Effector CD4-positive, alpha-beta T cell (primary cell): ENCODE results near the gene APP.
"Not testable (repeated sequence)": the region's sequence is repeated elsewhere in the genome, so short reads cannot be mapped to it uniquely, and the experiment has no call there.

Experiments used
- DNase-seq: peaks from one replicate; pipeline ENCODE4 v3.0.0-alpha.2; 2020

The APP gene

GRCh38 chr21:26060335-26061115, 110.0 kb downstream of the APP start:
- DNase-seq: no peak

- DNase-seq: no peak
Measured at GRCh38 chr21:26057477-26058170, 112.9 kb downstream of the APP start.

DNA sequence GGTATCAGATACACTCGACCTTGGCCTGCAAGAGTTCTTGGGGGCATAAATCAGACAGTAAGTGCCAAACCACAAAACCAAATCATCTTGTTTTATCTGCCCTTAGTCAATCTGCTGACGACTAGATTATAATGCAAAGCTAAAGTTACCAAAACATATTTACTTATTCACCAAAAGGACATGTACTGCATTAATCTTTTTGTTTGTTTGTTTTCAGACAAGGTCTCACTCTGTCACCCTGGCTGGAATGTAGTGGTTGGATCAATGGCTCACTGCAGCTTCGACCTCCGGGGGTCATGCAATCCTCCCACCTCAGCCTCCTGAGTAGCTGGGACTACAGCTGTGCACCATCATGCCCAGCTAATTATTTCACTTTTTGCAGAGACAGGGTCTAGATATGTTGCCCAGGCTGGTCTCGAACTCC, 114.7 kb downstream of the APP start:
- no peak for DNase-seq

GRCh38 chr21:26055010-26055409, 115.6 kb downstream of the APP start:
- no peak for DNase-seq

- DNase-seq: no peak
Measured at GRCh38 chr21:26052057-26052456, 118.5 kb downstream of the APP start.

GRCh38 chr21:26050857-26051256, 119.7 kb downstream of the APP start:
- DNase-seq: no peak

GRCh38 chr21:26049803-26050202, 120.8 kb downstream of the APP start:
- no peak for DNase-seq

GRCh38 chr21:26047279-26047967, 123.1 kb downstream of the APP start:
- DNase-seq: no peak

DNA sequence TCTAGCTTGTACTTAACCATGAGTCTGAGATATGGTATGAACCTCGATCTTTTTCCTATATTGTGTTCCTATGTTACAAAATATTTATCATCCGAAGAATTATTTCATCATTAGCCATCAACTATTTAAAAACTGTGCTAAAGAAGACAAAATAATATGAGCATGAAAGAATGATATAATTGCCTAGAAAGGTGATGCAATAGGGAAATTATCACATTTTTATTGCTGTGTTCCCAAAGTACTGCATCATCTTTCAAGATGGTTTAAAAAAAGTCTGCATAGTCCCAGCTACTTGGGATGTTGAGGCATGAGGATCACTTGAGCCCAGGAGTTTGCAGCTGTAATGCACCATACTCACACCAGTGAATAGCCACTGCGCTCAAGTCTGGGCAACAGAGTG, 126.7 kb downstream of the APP start:
- DNase-seq: no peak

DNA sequence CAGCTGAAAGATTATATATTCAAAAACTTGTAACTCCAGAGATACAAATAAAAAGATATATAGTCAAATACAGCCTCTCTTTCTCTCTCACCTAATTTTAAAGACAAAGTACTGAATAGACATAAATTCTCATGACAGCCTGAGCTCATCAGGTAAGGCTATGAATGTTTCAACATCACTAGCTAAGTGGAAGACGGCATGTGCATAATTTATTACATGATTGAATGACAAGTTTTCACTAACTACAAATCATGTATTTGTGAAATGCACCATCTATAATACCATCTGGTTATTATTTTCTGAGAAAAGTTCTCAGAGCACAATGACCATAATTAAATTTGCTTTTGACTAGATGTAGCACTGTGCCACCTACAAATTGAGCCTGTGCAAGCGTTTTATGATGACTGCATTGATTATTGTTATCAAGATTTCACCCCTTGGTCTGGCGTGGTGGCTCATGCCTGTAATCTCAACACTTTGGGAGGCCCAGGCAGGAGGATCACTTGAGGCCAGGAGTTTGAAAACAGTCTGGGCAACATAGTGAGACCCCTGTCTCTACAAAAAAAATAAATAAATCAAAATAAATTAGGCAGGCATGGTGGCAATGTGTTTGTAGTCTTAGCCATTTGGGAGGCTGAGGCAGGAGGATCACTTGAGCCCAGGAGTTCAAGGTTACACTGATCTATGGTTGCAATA, 128.2 kb downstream of the APP start:
- no peak for DNase-seq

GRCh38 chr21:26041431-26042180, 129.0 kb downstream of the APP start:
- no peak for DNase-seq

DNA sequence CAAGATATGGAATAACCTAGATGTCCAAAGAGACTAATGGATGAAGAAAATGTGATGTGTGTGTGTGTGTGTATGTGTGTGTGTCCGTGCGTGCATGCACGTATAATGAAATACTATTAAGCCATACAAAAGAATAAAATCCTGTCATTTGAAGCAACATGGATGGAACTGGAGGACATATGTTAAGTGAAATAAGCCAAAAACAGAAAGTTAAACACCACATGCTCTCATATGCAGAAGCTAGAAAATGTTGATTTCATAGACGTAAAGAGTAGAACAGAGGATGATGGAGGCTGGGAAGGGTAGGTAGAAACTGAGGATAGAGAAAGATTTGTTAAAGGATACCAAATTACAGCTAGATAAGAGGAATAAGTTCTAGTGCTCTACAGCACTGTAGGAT, 133.7 kb downstream of the APP start:
- DNase-seq: no peak

- no peak for DNase-seq
Measured at GRCh38 chr21:26032263-26032662, 138.3 kb downstream of the APP start.

DNA sequence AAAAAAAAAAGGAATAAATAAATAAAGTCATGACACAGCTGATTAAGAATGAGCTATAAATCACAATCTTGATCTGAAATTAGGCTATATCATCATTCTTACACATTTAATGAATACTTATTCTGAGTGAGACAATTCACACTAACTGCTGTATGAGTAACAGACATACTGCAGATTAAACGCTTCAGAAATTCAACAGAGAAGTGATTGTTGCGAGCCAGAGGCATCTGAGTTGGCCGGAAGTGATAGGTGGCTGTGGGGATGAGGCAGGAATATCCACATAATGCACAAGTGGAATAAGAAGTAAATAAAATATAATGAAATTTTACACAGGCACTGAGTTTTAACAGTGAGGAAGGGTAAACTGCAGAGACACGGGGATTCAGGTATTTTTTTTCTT, 142.4 kb downstream of the APP start:
- DNase-seq: no peak

GRCh38 chr21:26027696-26028095, 142.9 kb downstream of the APP start:
- DNase-seq: no peak

DNA sequence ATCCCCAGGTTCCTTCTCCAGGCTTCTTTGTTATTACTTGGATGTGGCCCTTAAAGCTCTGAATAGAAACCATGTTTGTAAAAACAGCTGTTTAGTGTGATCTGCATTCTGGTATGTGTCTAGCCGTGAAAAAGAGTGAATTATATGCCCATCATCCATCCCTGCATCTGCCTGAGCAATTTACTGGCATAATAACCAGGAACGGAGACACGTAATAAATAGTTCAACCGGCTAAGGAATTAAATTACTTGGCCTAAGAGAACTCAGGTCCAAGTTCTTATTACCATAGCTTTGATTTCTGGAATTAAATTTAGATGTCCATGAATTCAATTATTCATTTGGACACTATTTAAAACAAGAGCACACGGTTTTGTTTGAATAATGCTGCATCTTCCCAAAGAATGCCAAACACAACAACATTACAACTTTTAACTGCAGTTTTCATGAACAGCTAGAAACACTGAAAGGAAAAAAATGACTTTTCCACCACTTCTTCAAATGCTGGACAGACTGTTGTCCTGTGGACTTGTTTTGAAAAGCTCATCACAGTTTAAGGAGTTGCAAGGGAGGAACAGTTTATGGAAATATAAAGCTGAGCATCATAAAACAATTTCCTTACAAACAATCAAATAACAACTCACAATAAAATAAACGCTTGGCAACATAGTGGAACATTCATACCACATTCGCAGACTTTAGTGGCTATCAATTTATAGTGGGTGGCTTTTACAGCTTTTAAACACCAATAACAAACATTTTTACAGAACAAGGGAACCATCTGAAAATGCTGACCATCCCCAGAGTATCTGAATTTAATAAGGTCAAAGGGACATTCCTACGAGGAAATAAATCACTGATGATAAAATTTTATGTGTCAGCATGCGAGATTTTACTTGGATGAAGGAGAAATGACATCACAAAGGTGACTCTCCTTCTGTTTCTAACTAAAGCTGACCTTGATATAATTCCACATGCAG, 144.7 kb downstream of the APP start:
- DNase-seq: no peak

- DNase-seq: not testable (repeated sequence)
Measured at GRCh38 chr21:26023406-26023805, 147.2 kb downstream of the APP start.

DNA sequence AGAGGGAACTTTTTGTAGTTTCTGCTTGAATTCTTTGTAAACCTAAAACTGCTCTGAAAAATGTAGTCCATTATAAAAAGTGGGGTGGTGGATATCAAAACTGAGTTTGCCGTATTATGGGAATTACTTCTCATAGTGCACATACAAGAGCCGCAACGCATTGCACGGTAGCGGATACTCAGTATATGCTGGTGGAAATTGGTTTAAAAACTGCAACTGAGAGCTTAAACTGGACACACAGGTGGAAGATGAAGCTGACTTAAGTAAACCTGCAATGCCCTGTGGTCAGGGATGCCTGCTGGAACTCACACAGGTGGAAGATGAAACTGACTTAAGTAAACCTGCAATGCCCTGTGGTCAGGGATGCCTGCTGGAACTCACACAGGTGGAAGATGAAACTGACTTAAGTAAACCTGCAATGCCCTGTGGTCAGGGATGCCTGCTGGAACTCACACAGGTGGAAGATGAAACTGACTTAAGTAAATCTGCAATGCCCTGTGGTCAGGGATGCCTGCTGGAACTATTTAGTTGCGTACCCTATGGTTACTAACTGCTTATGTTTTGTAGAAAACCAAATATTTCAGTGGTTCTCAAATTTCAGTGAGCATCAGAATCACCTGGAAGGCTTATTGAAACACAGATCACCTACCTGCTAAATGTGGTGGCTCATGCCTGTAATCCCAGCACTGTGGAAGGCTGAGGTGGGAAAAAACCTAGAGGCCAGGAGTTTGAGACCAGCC, 147.8 kb downstream of the APP start:
- not testable (repeated sequence) for DNase-seq

DNA sequence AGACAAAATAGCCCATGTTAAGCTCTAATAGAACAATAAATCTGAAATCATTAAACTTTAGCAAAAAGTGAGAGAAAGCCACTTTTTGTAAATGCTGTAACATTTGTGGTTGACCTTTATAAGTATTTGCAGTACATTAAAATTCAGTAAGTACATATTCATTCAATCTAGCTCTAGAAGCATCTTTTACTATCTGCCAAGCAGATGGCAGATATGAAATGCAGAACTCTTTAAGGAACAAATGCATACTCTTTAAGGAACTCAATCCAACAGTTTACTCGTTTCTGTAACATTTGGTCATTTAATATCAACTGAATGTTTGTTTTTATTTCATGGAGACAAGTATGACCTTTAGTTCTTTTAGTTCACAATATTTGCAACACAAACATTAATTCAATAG, 150.1 kb downstream of the APP start:
- no peak for DNase-seq

GRCh38 chr21:26020081-26020480, 150.5 kb downstream of the APP start:
- no peak for DNase-seq
